K562 (cell line): ENCODE data around the gene NRF1. TPM values are rescaled to one million over a fixed set of nuclear protein-coding genes. Genes with fewer than 3 reads are reported as not detected.

Source experiments
- ATAC-seq: fragments of 200-7000 bp; cut with Tn5 transposase; 3 replicates; pipeline ENCODE4 v1.9.1; 2020; ENCODE audit warnings: moderate library complexity
- BruUV-seq: library from RNA; stranded (reverse); fragments of 400-500 nt; replicated peaks from 2 replicates; lab custom pipeline; 2021; lab: Mats Ljungman, UMichigan
- CTCF ChIA-PET: fragments of 300-600 bp; formaldehyde crosslinking; extraction: SDS; loops from one replicate; lab custom pipeline; 2021; ENCODE audit warnings: low intra/inter-chr PET ratio; lab: Yijun Ruan, JAX
- POLR2A ChIA-PET: fragments of 300-600, 350-650 bp; sonication (Branson Sonifier 250); formaldehyde crosslinking; extraction: SDS; loops from one replicate; lab custom pipeline; 2021; ENCODE audit warnings: antibody characterized with exemption, inconsistent platforms; lab: Yijun Ruan, JAX
- DNase-seq, 4 experiments: peaks; one replicate each; pipeline versions ENCODE4 v3.0.0 to v3.0.0-alpha.2; 2011 to 2018; ENCODE audit warnings: low spot score in 3 of 4, mixed read lengths in 3 of 4; ENCODE audit errors: extremely low read depth in 1 of 4
- FAIRE-seq: peaks from 2 replicates; lab custom pipeline; 2011; peaks lifted over from hg19 to GRCh38; lab: Jason Lieb, UNC
- H2AFZ ChIP-seq: 2 replicates; pipeline ENCODE4 v1.6.0; 2011; ENCODE audit warnings: low read depth, low read length, control low read depth, inconsistent platforms
- H3K27ac ChIP-seq: fragments of 200-600 bp; 3 replicates; pipeline ENCODE4 v1.8.0; 2011; ENCODE audit warnings: low read depth, mild to moderate bottlenecking, control low read depth, inconsistent platforms, low read length, moderate library complexity, mixed read lengths; ENCODE audit errors: extremely low read depth
- H3K27me3 ChIP-seq, 2 experiments: fragments of 300-600 bp in 1 of 2; 2 replicates in 1 of 2; 3 replicates in 1 of 2; pipeline versions ENCODE4 v1.6.0 to v1.8.0; 2011; ENCODE audit warnings: inconsistent platforms in 2 of 2, low read length in 2 of 2, mild to moderate bottlenecking in 1 of 2, mixed read lengths in 1 of 2, moderate library complexity in 1 of 2; ENCODE audit not compliant: control insufficient read depth in 2 of 2, insufficient read depth in 2 of 2
- H3K36me3 ChIP-seq: fragments of 300-600 bp; 3 replicates; pipeline ENCODE4 v1.8.0; 2011; ENCODE audit warnings: mild to moderate bottlenecking, low read length, inconsistent platforms; ENCODE audit not compliant: control insufficient read depth, insufficient read depth
- H3K4me1 ChIP-seq, 2 experiments: fragments of 200-600 bp in 1 of 2; replicated peaks in 1 of 2; 2 replicates in 1 of 2; 3 replicates in 1 of 2; pipeline versions ENCODE4 v1.5.1 to v1.8.0; 2011; ENCODE audit warnings: inconsistent platforms in 2 of 2, low read length in 2 of 2, mild to moderate bottlenecking in 1 of 2, mixed read lengths in 1 of 2, moderate library complexity in 1 of 2; ENCODE audit not compliant: control insufficient read depth in 2 of 2, insufficient read depth in 2 of 2
- H3K4me2 ChIP-seq: 2 replicates; pipeline ENCODE4 v1.6.1; 2011; ENCODE audit warnings: low read length, control low read depth, inconsistent platforms, mixed read lengths; ENCODE audit not compliant: insufficient read depth
- H3K4me3 ChIP-seq: fragments of 200-600 bp; sonication (generic), shearing (Covaris generic); 2 replicates; pipeline ENCODE4 v1.5.1; 2016; ENCODE audit warnings: control low read depth, inconsistent platforms
- H3K79me2 ChIP-seq: fragments of 200-600 bp; 3 replicates; pipeline ENCODE4 v1.8.0; 2011; ENCODE audit warnings: low read length, inconsistent platforms; ENCODE audit not compliant: control insufficient read depth, insufficient read depth
- H3K9ac ChIP-seq, 2 experiments: 2 replicates each; pipeline versions ENCODE4 v1.6.0 to v1.6.1; 2011; ENCODE audit warnings: low read depth in 2 of 2, low read length in 2 of 2, control low read depth in 1 of 2, inconsistent platforms in 1 of 2, mild to moderate bottlenecking in 1 of 2, mixed read lengths in 1 of 2; ENCODE audit not compliant: insufficient read depth in 1 of 2
- H3K9me1 ChIP-seq: one replicate; pipeline ENCODE4 v1.6.0; 2011; ENCODE audit warnings: inconsistent platforms, mild to moderate bottlenecking, low read length, moderate library complexity; ENCODE audit not compliant: control insufficient read depth, insufficient read depth
- H3K9me3 ChIP-seq: replicated peaks from 2 replicates; pipeline ENCODE4 v1.5.1; 2011; ENCODE audit warnings: low read depth, low read length, inconsistent platforms; ENCODE audit not compliant: control insufficient read depth, insufficient read depth
- H4K20me1 ChIP-seq: replicated peaks from 2 replicates; pipeline ENCODE4 v1.6.1; 2011; ENCODE audit warnings: low read length, inconsistent platforms, mixed read lengths; ENCODE audit not compliant: control insufficient read depth, insufficient read depth
- BHLHE40 ChIP-seq: IDR thresholded peaks from 2 replicates; pipeline ENCODE4 v1.6.1; 2011; ENCODE audit warnings: low read length, improper control_type of control experiment
- BRF1 ChIP-seq: IDR thresholded peaks from 3 replicates; pipeline ENCODE4 v1.6.1; 2011; ENCODE audit warnings: borderline replicate concordance, mild to moderate bottlenecking; ENCODE audit not compliant: insufficient read length; ENCODE audit errors: extremely low read depth
- ESRRB ChIP-seq: fragments of 250-450 bp; sonication (Bioruptor Pico); IDR thresholded peaks from 2 replicates; pipeline ENCODE4 v1.5.0; 2020; ENCODE audit warnings: mild to moderate bottlenecking, moderate library complexity, borderline replicate concordance
- IRF1 ChIP-seq: sonication (generic); formaldehyde crosslinking; IDR thresholded peaks from 2 replicates; pipeline ENCODE4 v1.8.0; 2022; ENCODE audit warnings: missing genetic modification reagents, mild to moderate bottlenecking, borderline replicate concordance
- PHF8 ChIP-seq: fragments of 200-600 bp; sonication (generic); IDR thresholded peaks from 2 replicates; pipeline ENCODE4 v1.6.1; 2012; ENCODE audit warnings: mixed run types, mild to moderate bottlenecking, inconsistent platforms, low read length, moderate library complexity, borderline replicate concordance
- PRDM10 ChIP-seq: fragments of 450-650 bp; IDR thresholded peaks from 2 replicates; pipeline ENCODE4 v1.6.1; 2018; ENCODE audit not compliant: partially characterized antibody
- RAD21 ChIP-seq, 2 experiments: fragments of 250-450 bp in 1 of 2; fragments of 450-650 bp in 1 of 2; sonication (Bioruptor Pico) in 1 of 2; formaldehyde crosslinking in 1 of 2; IDR thresholded peaks in 1 of 2; conservative IDR thresholded peaks in 1 of 2; 2 replicates each; pipeline versions ENCODE4 v1.4.0 to v1.8.0; 2020 to 2022; ENCODE audit warnings: mild to moderate bottlenecking in 2 of 2, moderate library complexity in 1 of 2
- TCFL5 ChIP-seq: fragments of 250-450 bp; sonication (Bioruptor Pico); conservative IDR thresholded peaks from 2 replicates; pipeline ENCODE4 v1.6.1; 2021; ENCODE audit warnings: mild to moderate bottlenecking, moderate library complexity, matching md5 sums
- ZNF384 ChIP-seq: IDR thresholded peaks from 2 replicates; pipeline ENCODE4 v1.6.1; 2012; ENCODE audit warnings: low read depth, low read length, improper control_type of control experiment
- ZNF75A ChIP-seq: fragments of 450-650 bp; formaldehyde crosslinking; IDR thresholded peaks from 2 replicates; pipeline ENCODE4 v1.4.0; 2020; ENCODE audit warnings: mild to moderate bottlenecking
- ZNF830 ChIP-seq: fragments of 250-450 bp; sonication (Bioruptor Pico); IDR thresholded peaks from 2 replicates; pipeline ENCODE4 v1.5.0; 2021; ENCODE audit warnings: mild to moderate bottlenecking
- whole genome bisulfite sequencing: fragments of 100-300 bp; shearing (Covaris generic); methylation state at CpG from one replicate; pipeline ENCODE4 v1.1.6; 2016; ENCODE audit warnings: low coverage, mixed read lengths; ENCODE audit not compliant: insufficient coverage; ENCODE audit errors: missing lambda C conversion rate; 5-methylcytosine and 5-hydroxymethylcytosine counted together
- in situ Hi-C: fragments of 300-500 bp; cut with MboI; formaldehyde crosslinking; loops from 4 replicates; pipeline ENCODE4 v1.15.0; 2018; ENCODE audit warnings: inconsistent platforms, mixed read lengths
- intact Hi-C: fragments of 100-400 bp; cut with micrococcal nuclease; formaldehyde crosslinking; loops from 2 replicates; pipeline ENCODE4 v1.14.2; 2022
- polyA plus RNA-seq, 8 experiments: library from polyadenylated mRNA; depleted of rRNA in 4 of 8; stranded (reverse) in 5 of 8; unstranded in 3 of 8; fragments of >200 nt; fragmentation: Nextera tagmentation in 2 of 8; fragmentation: Illumina TruSeq in 1 of 8; extraction: Ambion mirVana in 2 of 8; extraction: Trizol in 1 of 8; gene quantifications; 2 replicates each; pipeline versions ENCODE4 v1.2.1 to v1.2.3, GENCODE V29; 2011 to 2014; ENCODE audit warnings: inconsistent platforms in 1 of 8, missing spikeins in 1 of 8
- total RNA-seq, 7 experiments: library from RNA; depleted of rRNA in 6 of 7; stranded (reverse); fragments of >200 nt in 6 of 7; fragmentation: Illumina TruSeq in 2 of 7; extraction: Trizol in 2 of 7; gene quantifications; 2 replicates each; pipeline versions ENCODE4 v1.2.1 to v1.2.3, GENCODE V29; 2011 to 2021; ENCODE audit warnings: low replicate concordance in 1 of 7

Gene NRF1
- total and polyA plus RNA-seq, 9 of the 15 experiments (the other 6 are each of a cell fraction or from before 2014, with no cell fraction given): 8.6 to 28.8 (median 20.3) TPM

- ATAC-seq: no peak
- DNase-seq: no peak
- no peaks in the 10 kb centered on the region for H4K20me1 ChIP-seq
- H3K4me1 ChIP-seq: no peaks in the 10 kb centered on the region
- H3K27ac ChIP-seq: no peak overlapping the region
- H3K9me3 ChIP-seq: no peaks in the 10 kb centered on the region
- H3K79me2 ChIP-seq: no peaks in the 10 kb centered on the region
- H3K9ac ChIP-seq: no peak overlapping the region
- no peaks in the 10 kb centered on the region for H3K9me1 ChIP-seq
- H3K36me3 ChIP-seq: no peaks in the 10 kb centered on the region
- POLR2A ChIA-PET: interaction anchor here (0.5 kb wide), 1 partner anchor 26 kb away, joined by 4 read pairs; no protein-coding TSS in a partner anchor
- CTCF ChIA-PET: no interaction called here
- in situ Hi-C loops: no loop called here
- no peak for FAIRE-seq
- peaks cover 15 to 20% of the 10 kb centered on the region in 2 experiments for H3K27me3 ChIP-seq
- WGBS: 18% methylated on average over 1 of the region's 1 CpG
- H2AFZ ChIP-seq: no peak overlapping the region
- H3K4me3 ChIP-seq: no peak overlapping the region
- no peak overlapping the region for H3K4me2 ChIP-seq
- no TSS peak for BruUV-seq
- intact Hi-C loops: no loop called here
- TF ChIP-seq ZNF830 (CRISPR knock-in tag): no peak
- TF ChIP-seq, all 486 proteins: peak for 0
These were observed 43.3 kb upstream of the NRF1 start for GRCh38 chr7:129568240-129568639.

GRCh38 chr7:129569326-129569725 lies 42.2 kb upstream of the NRF1 start:
- no peaks in the 10 kb centered on the region for H3K4me1 ChIP-seq
- H4K20me1 ChIP-seq: no peaks in the 10 kb centered on the region
- peaks cover 11 to 16% of the 10 kb centered on the region in 2 experiments for H3K27me3 ChIP-seq
- H3K4me3 ChIP-seq: no peak overlapping the region
- no peak overlapping the region for H3K27ac ChIP-seq
- ChIA-PET POLR2A (no interaction called here), CTCF (no interaction called here)
- in situ Hi-C loops: no loop called here
- BruUV-seq: no TSS peak
- H3K9me3 ChIP-seq: no peaks in the 10 kb centered on the region
- no peak overlapping the region for H3K9ac ChIP-seq
- H2AFZ ChIP-seq: no peak overlapping the region; the same call in 1 of the 2 replicates
- no peaks in the 10 kb centered on the region for H3K9me1 ChIP-seq
- WGBS: 6% methylated on average over 4 of the region's 4 CpGs
- no peak overlapping the region for H3K4me2 ChIP-seq
- DNase-seq (no peak), ATAC-seq (no peak), FAIRE-seq (no peak)
- H3K79me2 ChIP-seq: no peaks in the 10 kb centered on the region
- intact Hi-C loops: no loop called here
- no peaks in the 10 kb centered on the region for H3K36me3 ChIP-seq
- TF ChIP-seq IRF1 (CRISPR knock-in tag): no peak
- no peak for TF ChIP-seq ZNF75A (CRISPR knock-in tag)
- TF ChIP-seq RAD21 (CRISPR knock-in tag; conservative IDR thresholded peaks at IDR 0.05 in 1 of 2, IDR thresholded peaks at IDR 0.05 in 1 of 2): no peak
- TF ChIP-seq PHF8: no peak
- TF ChIP-seq ESRRB (CRISPR knock-in tag): no peak
- no peak for TF ChIP-seq PRDM10
- TF ChIP-seq BHLHE40: peak; percentile 80
- no peak for TF ChIP-seq TCFL5 (CRISPR knock-in tag)
- no peak for TF ChIP-seq BRF1
- peak; percentile 74 for TF ChIP-seq ZNF384
